HG03045 (cell line): Measurements from ENCODE around the gene MARS2.
"Not testable (repeated sequence)": the region's sequence is repeated elsewhere in the genome, so short reads cannot be mapped to it uniquely, and the experiment has no call there.

Source experiments
- ATAC-seq: cut with Tn5 transposase; IDR thresholded peaks from one replicate; pipeline ENCODE4 v1.9.1; 2021; ENCODE audit warnings: mild to moderate bottlenecking, moderate library complexity; ENCODE audit not compliant: unreplicated experiment

The MARS2 gene

GRCh38 chr2:197705121-197705911 is at the start of gene MARS2:
TSS of gene MARS2 (plus strand) at chr2:197705369. CDS start at chr2:197705406, 37 bp downstream.
- ATAC-seq = peak; percentile 86

GRCh38 chr2:197657562-197657961 is 47.6 kb upstream of the MARS2 start:
- no peak for ATAC-seq

- ATAC-seq = no peak
These were observed 43.5 kb upstream of the MARS2 start for GRCh38 chr2:197661626-197662025.

- ATAC-seq = no peak
These were observed 38.9 kb upstream of the MARS2 start for GRCh38 chr2:197666277-197666676.

GRCh38 chr2:197668296-197668695 is 36.9 kb upstream of the MARS2 start:
- ATAC-seq = no peak

GRCh38 chr2:197669077-197669476 is 36.1 kb upstream of the MARS2 start:
- no peak for ATAC-seq

- no peak for ATAC-seq
These were observed 32.7 kb upstream of the MARS2 start for GRCh38 chr2:197672371-197672893.

GRCh38 chr2:197673106-197673505 is 32.1 kb upstream of the MARS2 start:
- ATAC-seq = no peak

GRCh38 chr2:197673606-197674005 is 31.6 kb upstream of the MARS2 start:
- ATAC-seq = no peak

GRCh38 chr2:197674060-197674459 is 31.1 kb upstream of the MARS2 start:
- no peak for ATAC-seq

GRCh38 chr2:197674591-197674990 is 30.6 kb upstream of the MARS2 start:
- ATAC-seq = no peak

- ATAC-seq = no peak
These were observed 29.9 kb upstream of the MARS2 start, which contains the start of gene RFTN2 for GRCh38 chr2:197675246-197675645. TSS of gene RFTN2 (minus strand) at chr2:197675587. CDS start at chr2:197675458, 129 bp downstream.

- no peak for ATAC-seq
These were observed 29.4 kb upstream of the MARS2 start for GRCh38 chr2:197675711-197676188.

- ATAC-seq = no peak
These were observed 28.1 kb upstream of the MARS2 start for GRCh38 chr2:197677056-197677455.

GRCh38 chr2:197677483-197677882 is 27.7 kb upstream of the MARS2 start:
- no peak for ATAC-seq

GRCh38 chr2:197695206-197695605 is 10.0 kb upstream of the MARS2 start:
- not testable (repeated sequence) for ATAC-seq

- not testable (repeated sequence) for ATAC-seq
These were observed 9.2 kb upstream of the MARS2 start for GRCh38 chr2:197695971-197696370.

- ATAC-seq = not testable (repeated sequence)
These were observed 8.6 kb upstream of the MARS2 start for GRCh38 chr2:197696571-197696970.

GRCh38 chr2:197699724-197700123 is 5.4 kb upstream of the MARS2 start:
- ATAC-seq = not testable (repeated sequence)

- ATAC-seq = no peak
These were observed 4.2 kb upstream of the MARS2 start for GRCh38 chr2:197700960-197701359.

- peak; percentile 32 for ATAC-seq
These were observed 592 bp upstream of the MARS2 start for GRCh38 chr2:197704434-197705120.
